ENCODE results near the gene APOD.

Gene APOD

GRCh38 chr3:195554458-195554857, 29.3 kb downstream of the APOD start:
- Mint-ChIP-seq H3K4me3 (peak overlapping the region; percentile 81), H3K4me1 (peaks cover 77% of the 10 kb centered on the region), H3K9me3 (no peaks in the 10 kb centered on the region), H3K27me3 (no peaks in the 10 kb centered on the region), H3K27ac (peak overlapping the region; percentile 72), H3K36me3 (no peaks in the 10 kb centered on the region)

GRCh38 chr3:195553268-195553667, 30.5 kb downstream of the APOD start:
- H3K27ac Mint-ChIP-seq: peak overlapping the region; percentile 91
- H3K36me3 Mint-ChIP-seq: no peaks in the 10 kb centered on the region
- no peaks in the 10 kb centered on the region for H3K27me3 Mint-ChIP-seq
- H3K4me1 Mint-ChIP-seq: peaks cover 78% of the 10 kb centered on the region
- peak overlapping the region; percentile 27 for H3K4me3 Mint-ChIP-seq
- no peaks in the 10 kb centered on the region for H3K9me3 Mint-ChIP-seq

GRCh38 chr3:195551381-195551978, 32.3 kb downstream of the APOD start:
- Mint-ChIP-seq H3K4me1 (peaks cover 89% of the 10 kb centered on the region), H3K9me3 (no peaks in the 10 kb centered on the region), H3K36me3 (no peaks in the 10 kb centered on the region), H3K27ac (peak overlapping the region; percentile 62), H3K4me3 (peak overlapping the region; percentile 27), H3K27me3 (no peaks in the 10 kb centered on the region)

GRCh38 chr3:195550723-195551122, 33.0 kb downstream of the APOD start:
- Mint-ChIP-seq H3K36me3 (no peaks in the 10 kb centered on the region), H3K27ac (peak overlapping the region; percentile 97), H3K27me3 (no peaks in the 10 kb centered on the region), H3K4me1 (peaks cover 89% of the 10 kb centered on the region), H3K4me3 (peak overlapping the region; percentile 79), H3K9me3 (no peaks in the 10 kb centered on the region)

GRCh38 chr3:195549931-195550519, 33.7 kb downstream of the APOD start:
- Mint-ChIP-seq H3K4me1 (peaks cover 89% of the 10 kb centered on the region), H3K9me3 (no peaks in the 10 kb centered on the region), H3K27me3 (no peaks in the 10 kb centered on the region), H3K4me3 (peak overlapping the region; percentile 79), H3K36me3 (no peaks in the 10 kb centered on the region), H3K27ac (peak overlapping the region; percentile 97)

GRCh38 chr3:195548987-195549386, 34.8 kb downstream of the APOD start:
- H3K4me3 Mint-ChIP-seq: peak overlapping the region; percentile 62

GRCh38 chr3:195548501-195548900, 35.2 kb downstream of the APOD start:
- no peaks in the 10 kb centered on the region for H3K9me3 Mint-ChIP-seq
- H3K27ac Mint-ChIP-seq: peak overlapping the region; percentile 92
- no peaks in the 10 kb centered on the region for H3K27me3 Mint-ChIP-seq
- no peaks in the 10 kb centered on the region for H3K36me3 Mint-ChIP-seq
- peak overlapping the region; percentile 62 for H3K4me3 Mint-ChIP-seq
- H3K4me1 Mint-ChIP-seq: peaks cover 93% of the 10 kb centered on the region

More at GRCh38 chr3:195548987-195549386, 34.8 kb downstream of the APOD start:
- Mint-ChIP-seq H3K27ac (peak overlapping the region; percentile 25), H3K27me3 (no peaks in the 10 kb centered on the region), H3K9me3 (no peaks in the 10 kb centered on the region), H3K4me1 (peaks cover 90% of the 10 kb centered on the region), H3K36me3 (no peaks in the 10 kb centered on the region)

GRCh38 chr3:195548006-195548405, 35.7 kb downstream of the APOD start:
- Mint-ChIP-seq H3K4me3 (peak overlapping the region; percentile 62), H3K27me3 (no peaks in the 10 kb centered on the region), H3K36me3 (no peaks in the 10 kb centered on the region), H3K9me3 (no peaks in the 10 kb centered on the region), H3K27ac (peak overlapping the region; percentile 92), H3K4me1 (peaks cover 88% of the 10 kb centered on the region)

- Mint-ChIP-seq H3K4me3 (peak overlapping the region; percentile 82), H3K27me3 (no peaks in the 10 kb centered on the region), H3K9me3 (no peaks in the 10 kb centered on the region), H3K27ac (peak overlapping the region; percentile 82), H3K4me1 (peaks cover 71% of the 10 kb centered on the region), H3K36me3 (no peaks in the 10 kb centered on the region)
These were observed 37.6 kb downstream of the APOD start for GRCh38 chr3:195546130-195546560.

- no peaks in the 10 kb centered on the region for H3K27me3 Mint-ChIP-seq
- no peaks in the 10 kb centered on the region for H3K36me3 Mint-ChIP-seq
- H3K4me3 Mint-ChIP-seq: peak overlapping the region; percentile 89
- peaks cover 71% of the 10 kb centered on the region for H3K4me1 Mint-ChIP-seq
- H3K9me3 Mint-ChIP-seq: no peaks in the 10 kb centered on the region
- peak overlapping the region; percentile 82 for H3K27ac Mint-ChIP-seq
These were observed 39.1 kb downstream of the APOD start for GRCh38 chr3:195544634-195545033.

GRCh38 chr3:195544230-195544536, 39.6 kb downstream of the APOD start:
- Mint-ChIP-seq H3K9me3 (no peaks in the 10 kb centered on the region), H3K27ac (peak overlapping the region; percentile 82), H3K27me3 (no peaks in the 10 kb centered on the region), H3K4me1 (peaks cover 75% of the 10 kb centered on the region), H3K36me3 (no peaks in the 10 kb centered on the region), H3K4me3 (peak overlapping the region; percentile 89)

GRCh38 chr3:195543500-195544229, 40.1 kb downstream of the APOD start:
- Mint-ChIP-seq H3K27ac (peak overlapping the region; percentile 82), H3K4me3 (peak overlapping the region; percentile 89), H3K36me3 (no peaks in the 10 kb centered on the region), H3K27me3 (no peaks in the 10 kb centered on the region), H3K4me1 (peaks cover 76% of the 10 kb centered on the region), H3K9me3 (no peaks in the 10 kb centered on the region)

- Mint-ChIP-seq H3K36me3 (no peaks in the 10 kb centered on the region), H3K4me1 (peaks cover 76% of the 10 kb centered on the region), H3K27me3 (no peaks in the 10 kb centered on the region), H3K4me3 (peak within 1 kb of the TSS; percentile 89), H3K9me3 (no peaks in the 10 kb centered on the region), H3K27ac (peak within 1 kb of the TSS; percentile 92)
These were observed 40.8 kb downstream of the APOD start, which contains the start of gene PPP1R2 for GRCh38 chr3:195542698-195543499. Gene PPP1R2, minus strand, starts transcription at chr3:195543325. Its CDS starts 300 bp downstream, at chr3:195543025.

GRCh38 chr3:195542316-195542697, 41.4 kb downstream of the APOD start:
- Mint-ChIP-seq H3K4me1 (peaks cover 77% of the 10 kb centered on the region), H3K27ac (peak overlapping the region; percentile 92), H3K4me3 (peak overlapping the region; percentile 89), H3K9me3 (no peaks in the 10 kb centered on the region), H3K27me3 (no peaks in the 10 kb centered on the region), H3K36me3 (no peaks in the 10 kb centered on the region)

GRCh38 chr3:195540511-195540910, 43.2 kb downstream of the APOD start:
- H3K4me1 Mint-ChIP-seq: peaks cover 74% of the 10 kb centered on the region
- H3K4me3 Mint-ChIP-seq: peak overlapping the region; percentile 89
- H3K9me3 Mint-ChIP-seq: no peaks in the 10 kb centered on the region
- H3K36me3 Mint-ChIP-seq: peaks cover under 1% of the 10 kb centered on the region
- H3K27ac Mint-ChIP-seq: peak overlapping the region; percentile 75
- H3K27me3 Mint-ChIP-seq: no peaks in the 10 kb centered on the region
